ENCODE data around the gene ASB14. TPM values are rescaled to one million over a fixed set of nuclear protein-coding genes. Genes with fewer than 3 reads are reported as not detected.
A peak's percentile ranks its signal among the peaks of the same experiment; 100 is the strongest.
"Not testable (repeated sequence)": the region's sequence is repeated elsewhere in the genome, so short reads cannot be mapped to it uniquely, and the experiment has no call there.

The ASB14 gene
- total RNA-seq, 1 donor from 2014 or later: 23.3 TPM

DNA sequence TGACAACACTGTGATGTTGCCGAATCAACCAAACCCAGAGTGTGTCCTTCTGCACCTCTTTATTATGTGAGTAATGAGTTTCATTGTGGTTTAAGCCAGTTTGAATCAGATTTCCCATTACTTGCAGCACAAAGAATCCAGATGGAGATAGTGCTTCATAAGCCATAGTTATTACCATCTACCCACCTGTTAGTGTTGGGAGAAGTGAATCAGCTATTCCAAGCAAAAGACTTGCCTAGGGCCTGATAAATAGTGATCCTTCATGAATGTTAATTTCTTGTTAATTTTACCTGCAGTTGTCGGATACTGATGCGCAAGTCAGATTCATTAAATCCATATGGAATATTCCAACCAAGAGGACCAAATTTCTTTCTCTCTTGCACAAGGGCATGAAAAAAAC lies 21.7 kb upstream of the ASB14 start:
- H3K4me3 ChIP-seq: no peak overlapping the region
- intact Hi-C loops (cut with micrococcal nuclease): no loop called here
- no peak overlapping the region for H3K27ac ChIP-seq (replicated peaks)
- no peaks in the 10 kb centered on the region for H3K4me1 ChIP-seq
- H3K27me3 ChIP-seq (ENCODE audit: low read depth): peaks cover 20% of the 10 kb centered on the region
- no peak for DNase-seq
- TF ChIP-seq, protein P1, sequence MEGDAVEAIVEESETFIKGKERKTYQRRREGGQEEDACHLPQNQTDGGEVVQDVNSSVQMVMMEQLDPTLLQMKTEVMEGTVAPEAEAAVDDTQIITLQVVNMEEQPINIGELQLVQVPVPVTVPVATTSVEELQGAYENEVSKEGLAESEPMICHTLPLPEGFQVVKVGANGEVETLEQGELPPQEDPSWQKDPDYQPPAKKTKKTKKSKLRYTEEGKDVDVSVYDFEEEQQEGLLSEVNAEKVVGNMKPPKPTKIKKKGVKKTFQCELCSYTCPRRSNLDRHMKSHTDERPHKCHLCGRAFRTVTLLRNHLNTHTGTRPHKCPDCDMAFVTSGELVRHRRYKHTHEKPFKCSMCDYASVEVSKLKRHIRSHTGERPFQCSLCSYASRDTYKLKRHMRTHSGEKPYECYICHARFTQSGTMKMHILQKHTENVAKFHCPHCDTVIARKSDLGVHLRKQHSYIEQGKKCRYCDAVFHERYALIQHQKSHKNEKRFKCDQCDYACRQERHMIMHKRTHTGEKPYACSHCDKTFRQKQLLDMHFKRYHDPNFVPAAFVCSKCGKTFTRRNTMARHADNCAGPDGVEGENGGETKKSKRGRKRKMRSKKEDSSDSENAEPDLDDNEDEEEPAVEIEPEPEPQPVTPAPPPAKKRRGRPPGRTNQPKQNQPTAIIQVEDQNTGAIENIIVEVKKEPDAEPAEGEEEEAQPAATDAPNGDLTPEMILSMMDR (IDR thresholded peaks at IDR 0.05; ENCODE audit: borderline replicate concordance): no peak
- H3K9me3 ChIP-seq (replicated peaks): peaks cover 17% of the 10 kb centered on the region
- no peaks in the 10 kb centered on the region for H3K36me3 ChIP-seq

DNA sequence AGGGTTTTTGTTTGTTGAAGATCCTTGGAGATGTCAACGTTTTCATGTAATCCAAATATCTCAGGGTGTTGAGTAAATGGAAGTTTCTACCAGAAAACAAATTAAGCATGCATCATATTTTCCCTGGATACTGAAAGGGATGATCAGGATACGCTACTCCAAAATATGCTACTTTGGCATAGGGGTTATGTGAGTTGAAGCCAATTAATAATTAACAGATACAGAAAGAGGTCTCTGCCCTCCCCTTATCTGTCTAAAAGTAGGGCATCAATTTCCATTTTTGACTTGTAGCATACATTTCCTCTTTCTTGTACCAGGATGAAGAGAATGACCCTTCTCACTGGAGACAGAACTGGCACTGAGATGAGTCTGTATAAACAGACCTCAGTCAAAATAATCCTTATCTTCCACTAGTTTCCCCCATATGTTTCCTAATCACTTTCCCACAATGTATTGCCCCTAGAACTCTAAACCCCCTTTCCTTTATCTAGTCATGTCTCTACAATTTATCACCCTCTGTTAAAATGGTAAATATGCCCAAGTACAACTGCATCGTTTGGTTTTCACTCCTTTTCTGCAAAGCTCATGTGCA lies 17.4 kb upstream of the ASB14 start:
- no peak for DNase-seq
- Histone ChIP-seq H3K9me3 (replicated peaks) (no peaks in the 10 kb centered on the region), H3K4me3 (no peak overlapping the region), H3K27ac (replicated peaks) (no peak overlapping the region), H3K36me3 (no peaks in the 10 kb centered on the region), H3K4me1 (no peaks in the 10 kb centered on the region), H3K27me3 (ENCODE audit: low read depth) (no peaks in the 10 kb centered on the region)
- TF ChIP-seq, protein P1 (IDR thresholded peaks at IDR 0.05; ENCODE audit: borderline replicate concordance): no peak
- intact Hi-C loops (cut with micrococcal nuclease): no loop called here

DNA sequence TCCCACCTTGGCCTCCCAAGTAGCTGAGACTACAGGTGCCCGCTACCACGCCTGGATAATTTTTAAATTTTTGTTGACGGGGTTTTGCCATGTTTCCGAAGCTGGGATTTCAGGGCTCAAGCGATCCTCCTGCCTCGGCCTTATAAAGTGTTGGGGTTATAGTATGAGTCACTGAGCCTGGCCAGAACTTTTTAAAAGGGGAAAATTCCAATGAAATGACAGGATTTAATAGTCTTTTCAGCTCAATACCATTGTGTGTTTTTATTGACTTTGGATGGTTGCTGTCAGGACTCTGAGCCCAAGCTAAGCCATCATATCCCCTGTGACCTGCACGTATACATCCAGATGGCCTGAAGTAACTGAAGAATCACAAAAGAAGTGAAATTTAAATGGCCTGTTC lies 11.0 kb upstream of the ASB14 start:
- H3K36me3 ChIP-seq; H3K4me3 ChIP-seq; intact Hi-C loops (cut with micrococcal nuclease); H3K4me1 ChIP-seq; DNase-seq; H3K9me3 ChIP-seq (replicated peaks); H3K27ac ChIP-seq (replicated peaks); H3K27me3 ChIP-seq (ENCODE audit: low read depth): not testable (repeated sequence)

DNA sequence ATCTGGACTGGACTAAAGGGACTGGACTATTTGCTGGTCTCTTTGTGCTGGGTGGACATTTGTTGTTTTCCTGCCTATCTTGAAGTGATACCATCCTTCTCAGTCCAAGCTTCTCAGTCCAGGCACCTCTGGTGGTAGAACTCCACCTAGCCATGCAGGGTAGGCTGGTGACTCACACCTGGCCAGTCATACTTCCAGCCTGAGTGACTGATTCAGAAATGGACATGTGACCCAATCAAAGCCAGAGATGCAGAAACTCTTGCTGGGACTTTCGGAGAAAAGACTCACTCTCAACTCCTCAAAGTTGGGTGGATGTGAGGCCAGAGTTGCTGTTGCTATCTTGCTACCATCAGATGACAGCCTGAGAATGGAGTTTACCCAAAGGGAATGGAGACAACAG lies 5.6 kb upstream of the ASB14 start:
- no peaks in the 10 kb centered on the region for H3K9me3 ChIP-seq (replicated peaks)
- H3K4me3 ChIP-seq: no peak overlapping the region
- no peak overlapping the region for H3K27ac ChIP-seq (replicated peaks)
- intact Hi-C loops (cut with micrococcal nuclease): no loop called here
- no peaks in the 10 kb centered on the region for H3K27me3 ChIP-seq (ENCODE audit: low read depth)
- H3K4me1 ChIP-seq: peaks cover 7% of the 10 kb centered on the region
- no peak for DNase-seq
- H3K36me3 ChIP-seq: no peaks in the 10 kb centered on the region
- TF ChIP-seq, protein P1 (IDR thresholded peaks at IDR 0.05; ENCODE audit: borderline replicate concordance): no peak

DNA sequence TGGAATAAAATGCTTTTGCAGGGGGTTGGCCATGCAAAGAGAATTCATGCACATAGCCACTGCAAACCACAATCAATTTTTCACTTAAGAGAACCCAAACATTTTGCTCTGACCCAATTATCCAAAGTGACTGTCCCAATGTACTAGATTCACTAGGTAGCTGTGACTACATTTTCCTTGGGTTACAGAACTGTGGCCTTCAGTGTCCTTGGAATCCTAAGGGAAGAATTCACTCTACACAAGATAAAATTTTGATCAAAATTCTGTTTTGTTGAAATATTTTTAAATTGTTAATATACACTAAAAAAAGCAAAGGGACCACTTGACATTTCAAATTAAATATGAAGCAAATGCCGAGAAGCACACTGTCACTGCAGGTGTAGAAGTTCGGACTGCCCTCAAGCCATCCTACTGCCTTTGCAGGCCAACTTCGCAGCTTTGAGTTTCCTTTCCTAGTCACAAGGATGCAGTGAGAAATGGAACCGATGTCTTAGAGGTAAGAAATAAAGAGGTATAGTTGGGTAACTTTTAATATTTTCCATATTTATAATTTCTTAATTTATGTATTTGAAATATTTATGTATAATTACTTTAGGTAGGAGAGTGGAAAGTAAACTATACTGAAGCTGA lies 527 bp upstream of the ASB14 start:
- intact Hi-C loops (cut with micrococcal nuclease): no loop called here
- H3K4me3 ChIP-seq: peak overlapping the region; percentile 57
- TF ChIP-seq, protein P1 (IDR thresholded peaks at IDR 0.05; ENCODE audit: borderline replicate concordance): no peak

DNA sequence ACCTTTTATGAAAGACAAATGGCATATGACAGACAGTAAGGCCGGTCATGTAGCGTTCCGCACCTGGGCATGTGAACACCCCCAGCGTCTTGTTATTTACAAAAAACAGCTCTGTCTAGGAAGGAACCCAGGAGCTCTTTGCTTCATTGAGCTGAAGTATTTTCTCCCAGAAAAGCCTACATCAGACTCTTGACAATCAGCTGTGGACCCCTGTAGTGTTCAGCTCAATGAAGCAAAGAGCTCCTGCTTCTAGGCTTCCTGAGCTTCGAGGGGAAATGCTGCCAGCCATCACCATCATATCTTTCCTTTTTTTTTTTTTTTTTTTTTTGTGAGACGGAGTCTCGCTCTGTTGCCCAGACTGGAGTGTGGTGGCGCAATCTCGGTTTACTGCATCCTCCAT lies 4.1 kb downstream of the ASB14 start:
- H3K27me3 ChIP-seq (ENCODE audit: low read depth): no peaks in the 10 kb centered on the region
- no peak for DNase-seq
- no peak overlapping the region for H3K27ac ChIP-seq (replicated peaks)
- H3K9me3 ChIP-seq (replicated peaks): no peaks in the 10 kb centered on the region
- intact Hi-C loops (cut with micrococcal nuclease): no loop called here
- H3K4me3 ChIP-seq: no peak overlapping the region
- H3K36me3 ChIP-seq: no peaks in the 10 kb centered on the region
- TF ChIP-seq, protein P1 (IDR thresholded peaks at IDR 0.05; ENCODE audit: borderline replicate concordance): no peak
- no peaks in the 10 kb centered on the region for H3K4me1 ChIP-seq

More for the DNA sequence above, 527 bp upstream of the ASB14 start:
- H3K27me3 ChIP-seq (ENCODE audit: low read depth): no peaks in the 10 kb centered on the region
- H3K36me3 ChIP-seq: no peaks in the 10 kb centered on the region
- H3K27ac ChIP-seq (replicated peaks): peak overlapping the region; percentile 70
- no peak for DNase-seq
- H3K9me3 ChIP-seq (replicated peaks): no peaks in the 10 kb centered on the region
- peaks cover 7% of the 10 kb centered on the region for H3K4me1 ChIP-seq
